Stimulated activated effector memory CD8-positive, alpha-beta T cell treated with anti-CD3 and anti-CD28 coated beads, Interleukin-12 subunit alpha, Interleukin-12 subunit beta, amount 100 ng/mL, for 72 hours (primary cell): ENCODE measurements around the gene RASSF8.

Experiments used
- ATAC-seq: fragments of 150-1000 bp; cut with Tn5 transposase; 2 replicates; pipeline ENCODE4 v1.10.0; 2021
- DNase-seq, 2 donors: peaks; one replicate each; pipeline ENCODE4 v3.0.0; 2021 to 2022; ENCODE audit warnings: low spot score in 2 of 2
- H3K27ac Mint-ChIP-seq: one replicate; pipeline ENCODE4 v1.8.0; 2022; ENCODE audit warnings: mild to moderate bottlenecking, mixed read lengths
- H3K36me3 Mint-ChIP-seq: one replicate; pipeline ENCODE4 v1.8.0; 2022; ENCODE audit warnings: mild to moderate bottlenecking, mixed read lengths
- H3K4me1 Mint-ChIP-seq: one replicate; pipeline ENCODE4 v1.8.0; 2022; ENCODE audit warnings: mixed read lengths
- H3K4me3 Mint-ChIP-seq: one replicate; pipeline ENCODE4 v1.8.0; 2022; ENCODE audit warnings: mild to moderate bottlenecking, mixed read lengths
- H3K9me3 Mint-ChIP-seq: one replicate; pipeline ENCODE4 v1.8.0; 2022; ENCODE audit warnings: mixed read lengths

RASSF8 gene

GRCh38 chr12:25996677-25997076 lies 38.2 kb downstream of the RASSF8 start:
- Mint-ChIP-seq H3K4me3 (no peak overlapping the region), H3K9me3 (no peaks in the 10 kb centered on the region), H3K4me1 (no peaks in the 10 kb centered on the region), H3K27ac (no peak overlapping the region), H3K36me3 (no peaks in the 10 kb centered on the region)
- no peak for ATAC-seq
- no peak for DNase-seq

GRCh38 chr12:25997201-25997963 lies 38.9 kb downstream of the RASSF8 start:
- Mint-ChIP-seq H3K36me3 (no peaks in the 10 kb centered on the region), H3K4me3 (no peak overlapping the region), H3K9me3 (no peaks in the 10 kb centered on the region), H3K27ac (no peak overlapping the region), H3K4me1 (no peaks in the 10 kb centered on the region)
- no peak for DNase-seq
- ATAC-seq: no peak

- H3K9me3 Mint-ChIP-seq: peaks cover 4% of the 10 kb centered on the region
- ATAC-seq (no peak), DNase-seq (no peak)
- H3K4me3 Mint-ChIP-seq: no peak overlapping the region
- H3K4me1 Mint-ChIP-seq: no peaks in the 10 kb centered on the region
- no peak overlapping the region for H3K27ac Mint-ChIP-seq
- H3K36me3 Mint-ChIP-seq: no peaks in the 10 kb centered on the region
These were observed 42.4 kb downstream of the RASSF8 start for GRCh38 chr12:26000898-26001297.

- Mint-ChIP-seq H3K27ac (no peak overlapping the region), H3K4me1 (no peaks in the 10 kb centered on the region), H3K36me3 (no peaks in the 10 kb centered on the region), H3K4me3 (no peak overlapping the region), H3K9me3 (peaks cover 4% of the 10 kb centered on the region)
- DNase-seq: no peak
- no peak for ATAC-seq
These were observed 43.0 kb downstream of the RASSF8 start for GRCh38 chr12:26001530-26001929.

GRCh38 chr12:26003065-26003464 lies 44.6 kb downstream of the RASSF8 start:
- no peak for ATAC-seq
- H3K27ac Mint-ChIP-seq: no peak overlapping the region
- no peak overlapping the region for H3K4me3 Mint-ChIP-seq
- no peak for DNase-seq
- H3K9me3 Mint-ChIP-seq: peaks cover 4% of the 10 kb centered on the region
- no peaks in the 10 kb centered on the region for H3K36me3 Mint-ChIP-seq
- no peaks in the 10 kb centered on the region for H3K4me1 Mint-ChIP-seq

- H3K4me3 Mint-ChIP-seq: no peak overlapping the region
- no peaks in the 10 kb centered on the region for H3K4me1 Mint-ChIP-seq
- no peak overlapping the region for H3K27ac Mint-ChIP-seq
- peaks cover 4% of the 10 kb centered on the region for H3K9me3 Mint-ChIP-seq
- no peaks in the 10 kb centered on the region for H3K36me3 Mint-ChIP-seq
- no peak for ATAC-seq
- no peak for DNase-seq
These were observed 49.1 kb downstream of the RASSF8 start for GRCh38 chr12:26007566-26007965.

- DNase-seq (no peak), ATAC-seq (no peak)
- Mint-ChIP-seq H3K4me1 (no peaks in the 10 kb centered on the region), H3K27ac (no peak overlapping the region), H3K9me3 (no peaks in the 10 kb centered on the region), H3K4me3 (no peak overlapping the region), H3K36me3 (no peaks in the 10 kb centered on the region)
These were observed 51.1 kb downstream of the RASSF8 start for GRCh38 chr12:26009593-26009992.

- Mint-ChIP-seq H3K36me3 (no peaks in the 10 kb centered on the region), H3K4me1 (no peaks in the 10 kb centered on the region), H3K27ac (no peak overlapping the region), H3K4me3 (no peak overlapping the region), H3K9me3 (no peaks in the 10 kb centered on the region)
- ATAC-seq (no peak), DNase-seq (no peak)
These were observed 51.9 kb downstream of the RASSF8 start for GRCh38 chr12:26010293-26010821.

GRCh38 chr12:26011099-26011498 lies 52.6 kb downstream of the RASSF8 start:
- Mint-ChIP-seq H3K4me1 (no peaks in the 10 kb centered on the region), H3K9me3 (no peaks in the 10 kb centered on the region), H3K27ac (no peak overlapping the region), H3K36me3 (no peaks in the 10 kb centered on the region), H3K4me3 (no peak overlapping the region)
- DNase-seq (no peak), ATAC-seq (no peak)

GRCh38 chr12:26014085-26014484 lies 55.6 kb downstream of the RASSF8 start:
- no peaks in the 10 kb centered on the region for H3K36me3 Mint-ChIP-seq
- no peak for DNase-seq
- no peaks in the 10 kb centered on the region for H3K4me1 Mint-ChIP-seq
- no peak overlapping the region for H3K4me3 Mint-ChIP-seq
- no peak for ATAC-seq
- H3K9me3 Mint-ChIP-seq: no peaks in the 10 kb centered on the region
- H3K27ac Mint-ChIP-seq: no peak overlapping the region

- H3K9me3 Mint-ChIP-seq: no peaks in the 10 kb centered on the region
- ATAC-seq: no peak
- H3K27ac Mint-ChIP-seq: no peak overlapping the region
- DNase-seq: no peak
- H3K4me3 Mint-ChIP-seq: no peak overlapping the region
- H3K4me1 Mint-ChIP-seq: no peaks in the 10 kb centered on the region
- H3K36me3 Mint-ChIP-seq: no peaks in the 10 kb centered on the region
These were observed 58.0 kb downstream of the RASSF8 start for GRCh38 chr12:26016516-26016915.

- Mint-ChIP-seq H3K4me1 (no peaks in the 10 kb centered on the region), H3K9me3 (no peaks in the 10 kb centered on the region), H3K36me3 (no peaks in the 10 kb centered on the region), H3K4me3 (no peak overlapping the region), H3K27ac (no peak overlapping the region)
- ATAC-seq (no peak), DNase-seq (no peak)
These were observed 59.2 kb downstream of the RASSF8 start for GRCh38 chr12:26017484-26018211.

- H3K27ac Mint-ChIP-seq: no peak overlapping the region
- H3K4me1 Mint-ChIP-seq: no peaks in the 10 kb centered on the region
- DNase-seq (no peak), ATAC-seq (no peak)
- H3K9me3 Mint-ChIP-seq: no peaks in the 10 kb centered on the region
- no peaks in the 10 kb centered on the region for H3K36me3 Mint-ChIP-seq
- H3K4me3 Mint-ChIP-seq: no peak overlapping the region
These were observed 60.4 kb downstream of the RASSF8 start for GRCh38 chr12:26018926-26019325.

- H3K9me3 Mint-ChIP-seq: no peaks in the 10 kb centered on the region
- H3K27ac Mint-ChIP-seq: no peak overlapping the region
- no peaks in the 10 kb centered on the region for H3K4me1 Mint-ChIP-seq
- ATAC-seq: no peak
- H3K36me3 Mint-ChIP-seq: no peaks in the 10 kb centered on the region
- no peak overlapping the region for H3K4me3 Mint-ChIP-seq
- no peak for DNase-seq
These were observed 63.1 kb downstream of the RASSF8 start for GRCh38 chr12:26021534-26021933.

GRCh38 chr12:26022043-26022442 lies 63.6 kb downstream of the RASSF8 start:
- no peak for DNase-seq
- Mint-ChIP-seq H3K27ac (no peak overlapping the region), H3K4me3 (no peak overlapping the region), H3K36me3 (no peaks in the 10 kb centered on the region), H3K9me3 (no peaks in the 10 kb centered on the region), H3K4me1 (no peaks in the 10 kb centered on the region)
- no peak for ATAC-seq

GRCh38 chr12:26026713-26027112 lies 68.2 kb downstream of the RASSF8 start:
- H3K27ac Mint-ChIP-seq: no peak overlapping the region
- ATAC-seq: no peak
- DNase-seq: no peak
- no peaks in the 10 kb centered on the region for H3K9me3 Mint-ChIP-seq
- H3K4me3 Mint-ChIP-seq: no peak overlapping the region
- no peaks in the 10 kb centered on the region for H3K36me3 Mint-ChIP-seq
- H3K4me1 Mint-ChIP-seq: no peaks in the 10 kb centered on the region
